SIG-M5 treated with dmso at 0.1 percent for 504 hours (cell line): ENCODE results near the gene TBC1D20.
A peak's percentile ranks its signal among the peaks of the same experiment; 100 is the strongest.

Experiments used
- DNase-seq: peaks from one replicate; lab custom pipeline; 2025; ENCODE audit not compliant: unreplicated experiment; lab: John Stamatoyannopoulos, UW

Gene TBC1D20

DNA sequence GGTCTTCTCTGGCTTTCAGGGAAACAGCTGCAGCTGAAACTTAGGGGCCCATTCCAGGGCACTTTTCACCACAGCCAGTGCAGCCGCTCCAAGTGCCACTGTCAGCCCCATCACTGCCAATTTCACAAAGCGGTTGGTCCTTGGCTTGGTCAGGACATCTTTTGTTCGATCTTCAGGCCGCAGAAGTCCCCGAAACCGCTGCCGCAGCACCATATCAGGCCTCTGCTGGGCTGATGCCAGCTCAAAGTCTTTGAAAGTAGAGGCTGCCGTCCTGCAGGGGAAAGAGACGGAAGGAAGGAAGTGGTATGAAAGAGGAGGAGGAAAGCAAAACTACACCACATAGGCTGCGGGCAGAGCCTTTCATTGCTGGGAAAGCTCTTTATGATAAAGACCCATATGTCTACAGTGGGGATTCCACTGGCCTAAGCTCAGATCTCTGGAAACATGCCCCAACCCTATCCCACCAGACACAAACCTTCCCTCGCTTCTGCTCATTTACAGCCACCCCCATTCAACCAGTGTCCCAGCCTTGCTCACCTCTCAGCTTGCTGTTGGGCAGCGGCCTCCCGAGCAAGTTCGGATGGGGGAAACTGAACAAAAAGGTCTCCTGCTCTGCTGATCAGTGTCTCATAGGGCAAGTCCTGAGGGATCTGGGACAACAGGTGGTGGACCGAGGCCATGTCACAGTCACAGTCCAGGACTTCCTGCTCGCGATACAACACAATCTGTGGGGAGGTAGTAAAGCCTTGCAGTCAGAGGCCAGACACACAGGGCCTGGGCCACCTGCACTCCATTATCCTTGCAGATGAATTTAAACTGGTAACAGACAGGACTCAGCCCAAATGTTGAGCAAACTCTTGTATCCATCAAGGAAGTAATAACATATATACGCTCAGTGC is 23.5 kb downstream of the TBC1D20 start:
- no peak for DNase-seq

DNA sequence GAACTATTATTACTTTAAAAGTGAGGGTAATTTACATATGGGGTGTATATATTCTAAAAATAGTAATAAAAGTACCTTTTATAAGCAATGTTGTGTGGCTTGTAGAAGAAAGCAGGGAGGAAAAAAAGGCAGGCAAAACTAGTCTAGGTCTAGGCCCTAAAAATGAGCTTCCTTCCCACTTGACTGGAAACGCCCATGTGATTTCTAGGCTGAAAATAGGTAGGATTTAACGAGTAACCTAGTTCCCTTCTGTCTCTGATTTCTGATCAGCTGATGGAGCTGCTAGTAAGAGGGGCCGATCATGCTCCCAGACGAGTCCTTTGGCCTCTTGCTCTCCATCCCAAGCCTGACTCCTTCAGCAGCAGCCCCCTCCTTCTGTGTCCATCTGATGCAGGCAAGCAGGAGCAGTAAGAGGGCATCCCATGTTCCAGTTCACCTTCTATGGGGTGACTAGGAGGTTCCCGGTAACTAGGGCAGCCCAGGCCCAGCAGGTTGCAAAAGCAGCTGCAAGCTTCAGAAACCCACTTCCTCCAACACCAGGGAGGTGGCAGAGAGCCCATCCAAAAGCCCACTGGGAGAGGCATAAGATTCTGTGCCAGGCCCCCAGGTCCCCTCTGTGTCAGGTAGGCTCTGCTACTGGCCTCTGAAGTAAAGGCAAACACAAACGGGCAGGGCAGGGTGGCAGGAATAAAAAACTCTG is 24.4 kb downstream of the TBC1D20 start:
- DNase-seq: no peak

DNA sequence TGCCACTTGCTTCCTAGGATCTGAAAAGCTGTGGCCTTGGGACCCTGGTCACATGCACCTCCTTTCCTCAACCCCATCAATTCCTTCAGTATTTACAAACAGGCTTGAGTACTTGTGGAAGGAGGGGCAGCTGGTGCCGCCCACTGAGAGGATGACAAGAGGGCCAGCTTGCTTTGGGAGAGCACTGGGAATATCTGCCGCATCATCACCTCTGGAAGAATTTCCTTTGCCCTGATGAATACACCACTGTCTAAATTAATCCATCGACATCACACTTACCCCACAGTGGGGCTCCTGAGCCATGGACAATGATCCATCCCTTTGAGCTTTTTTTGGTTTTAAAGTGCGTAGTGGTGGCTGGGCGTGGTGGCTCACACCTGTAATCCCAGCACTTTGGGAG is 25.9 kb downstream of the TBC1D20 start:
- DNase-seq: no peak

DNA sequence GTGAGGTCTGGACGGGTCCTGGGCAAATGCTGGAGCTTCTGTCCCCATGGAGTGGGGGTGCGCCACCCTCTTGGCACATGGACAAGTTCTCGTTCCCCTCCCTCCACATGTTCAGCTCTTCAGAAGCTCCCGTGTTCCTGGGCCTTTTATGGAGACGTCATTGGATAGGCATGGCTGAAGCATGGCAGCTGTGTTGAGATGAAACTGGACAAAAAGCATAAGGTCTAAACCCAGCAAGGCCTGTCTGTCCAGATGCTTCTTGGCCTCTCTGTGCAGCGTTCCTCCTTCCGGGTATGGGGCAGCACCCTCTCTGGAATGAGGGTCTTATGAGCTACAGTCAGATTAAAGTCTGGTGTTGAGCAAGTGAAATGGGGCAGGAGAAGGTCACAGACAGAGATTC is 26.8 kb downstream of the TBC1D20 start:
- DNase-seq: no peak

DNA sequence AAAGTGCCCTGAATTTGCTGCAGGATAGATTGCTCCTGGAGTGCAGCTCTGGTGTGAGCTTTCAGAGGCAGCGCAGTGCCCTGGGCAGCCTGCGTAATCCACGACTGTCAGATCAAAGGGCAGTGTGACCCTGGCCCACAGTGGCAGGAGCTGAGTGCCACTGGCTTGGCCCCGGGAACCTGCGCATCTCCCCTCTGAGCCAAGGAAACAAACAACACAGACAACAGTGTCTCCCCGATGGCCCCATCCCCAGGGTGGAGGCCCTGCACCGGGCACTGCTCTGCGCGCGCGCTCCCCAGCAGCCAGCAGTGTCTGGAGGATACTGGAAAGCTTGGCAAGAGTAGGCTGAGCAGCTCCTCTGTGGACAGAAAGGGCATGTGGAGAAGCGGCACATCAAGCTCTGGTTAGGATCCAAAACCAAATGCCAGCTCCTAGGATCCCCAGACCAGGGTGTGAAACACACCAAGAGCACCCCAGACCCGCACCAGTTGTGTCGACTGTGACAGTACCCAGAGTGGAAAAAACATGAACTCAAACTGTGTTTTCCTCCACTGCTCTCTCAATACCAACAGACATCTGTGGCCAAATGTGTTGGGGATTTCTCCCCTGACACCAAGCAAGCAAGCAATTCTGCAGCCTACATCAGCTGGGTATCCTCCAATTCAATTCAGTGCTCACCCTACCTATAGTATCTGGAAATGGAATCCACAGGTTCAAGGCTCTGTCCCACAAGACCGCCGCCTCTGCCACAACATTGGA is 27.5 kb downstream of the TBC1D20 start:
- DNase-seq: no peak

DNA sequence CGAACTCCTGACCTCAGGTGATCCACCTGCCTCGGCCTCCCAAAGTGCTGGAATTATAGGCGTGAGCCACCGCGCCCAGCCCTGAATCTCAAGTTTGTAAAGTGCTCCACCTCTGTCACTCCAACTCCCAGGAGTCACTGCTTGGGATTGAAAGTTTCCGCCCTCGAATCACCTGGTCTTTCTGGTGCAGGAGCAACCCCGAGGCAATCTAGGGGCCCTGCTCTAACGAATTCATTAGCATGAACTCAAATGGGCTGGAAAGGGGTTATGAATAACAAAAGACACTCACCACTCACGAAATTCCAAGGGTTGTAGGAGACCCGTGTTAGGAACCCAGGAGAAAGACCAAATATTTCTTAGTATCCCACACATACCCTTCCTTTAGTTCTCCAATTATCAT is 28.1 kb downstream of the TBC1D20 start:
- DNase-seq: no peak

DNA sequence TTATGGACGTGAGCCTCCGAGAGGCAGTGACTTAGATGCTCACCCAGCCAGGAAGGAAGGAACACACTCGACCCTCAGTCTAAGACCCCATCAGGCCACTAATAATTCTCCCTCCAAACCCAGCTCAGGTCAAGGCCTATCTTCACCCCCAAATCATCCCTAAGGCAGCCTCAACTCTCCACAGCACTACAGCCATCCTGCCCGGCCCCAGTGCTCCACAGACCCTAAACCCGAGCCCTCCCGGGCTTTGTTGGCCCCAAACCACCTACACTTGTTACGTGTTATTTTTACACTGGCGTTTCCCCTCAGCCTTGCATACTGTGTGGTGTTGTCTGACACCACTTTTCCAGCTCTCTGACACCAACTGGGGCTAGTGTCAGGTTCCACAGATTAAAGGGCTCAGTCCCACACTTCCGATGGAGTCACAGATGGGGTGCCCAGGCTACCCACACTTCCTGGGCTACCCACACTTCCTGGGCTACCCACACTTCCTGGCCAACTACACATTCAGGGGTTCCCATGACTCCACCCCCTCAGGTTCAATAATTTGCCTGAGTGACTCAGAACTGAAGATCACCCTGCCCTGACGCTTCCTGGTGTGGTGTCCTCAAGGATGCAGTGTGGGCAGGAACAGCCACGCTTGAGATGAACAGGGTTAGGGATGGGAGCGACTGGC is 28.9 kb downstream of the TBC1D20 start:
- no peak for DNase-seq

DNA sequence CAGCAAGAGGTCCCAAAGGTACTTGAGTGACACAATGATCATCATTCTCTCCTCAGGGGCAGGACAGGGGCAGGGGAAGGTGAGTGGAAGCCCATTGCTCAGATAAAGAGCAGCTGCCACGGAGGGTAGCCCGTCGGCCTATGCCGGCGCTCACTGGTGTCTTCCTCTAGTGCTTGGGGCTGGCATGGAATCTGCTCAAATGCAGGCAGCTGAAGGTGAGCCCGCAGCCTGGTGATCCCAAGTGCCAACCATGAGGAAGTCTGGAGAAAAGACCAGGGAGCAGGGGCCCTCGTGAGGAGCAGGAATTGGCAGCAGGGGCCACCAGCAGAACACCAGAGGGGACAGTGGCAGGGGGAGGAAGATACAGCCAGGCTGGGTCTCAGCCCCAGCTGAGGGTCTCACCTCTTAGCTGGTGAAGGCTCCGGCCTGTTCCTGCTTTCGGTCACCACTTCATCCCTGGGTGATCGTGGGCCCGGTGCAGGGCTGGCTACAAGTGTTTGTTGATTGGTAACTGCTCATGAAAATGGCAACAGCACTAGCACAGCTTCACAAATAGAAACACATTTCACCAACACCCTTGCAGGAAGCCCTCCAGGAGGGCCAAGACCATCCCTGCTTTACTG is 29.5 kb downstream of the TBC1D20 start:
- DNase-seq: no peak

DNA sequence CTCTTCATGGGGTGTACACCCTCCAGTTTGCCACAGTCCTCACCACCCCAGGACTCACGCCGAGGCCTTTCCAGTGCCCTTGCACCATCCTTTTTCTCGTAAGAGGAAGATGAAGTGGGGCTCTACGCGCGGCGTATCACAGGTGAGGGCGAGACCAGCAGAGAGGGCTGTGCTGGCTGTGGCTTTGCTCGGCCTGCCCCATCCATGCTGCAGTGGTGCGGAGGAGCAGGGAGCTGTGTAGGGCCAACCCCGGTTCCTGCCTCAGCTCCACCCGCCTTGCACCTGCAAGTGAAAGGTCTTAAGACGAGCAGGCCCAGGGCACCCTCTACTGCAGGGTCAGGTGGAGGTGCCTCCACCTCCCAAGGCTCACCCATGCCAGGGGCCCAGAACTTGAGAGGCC is 30.1 kb downstream of the TBC1D20 start:
- DNase-seq: no peak

DNA sequence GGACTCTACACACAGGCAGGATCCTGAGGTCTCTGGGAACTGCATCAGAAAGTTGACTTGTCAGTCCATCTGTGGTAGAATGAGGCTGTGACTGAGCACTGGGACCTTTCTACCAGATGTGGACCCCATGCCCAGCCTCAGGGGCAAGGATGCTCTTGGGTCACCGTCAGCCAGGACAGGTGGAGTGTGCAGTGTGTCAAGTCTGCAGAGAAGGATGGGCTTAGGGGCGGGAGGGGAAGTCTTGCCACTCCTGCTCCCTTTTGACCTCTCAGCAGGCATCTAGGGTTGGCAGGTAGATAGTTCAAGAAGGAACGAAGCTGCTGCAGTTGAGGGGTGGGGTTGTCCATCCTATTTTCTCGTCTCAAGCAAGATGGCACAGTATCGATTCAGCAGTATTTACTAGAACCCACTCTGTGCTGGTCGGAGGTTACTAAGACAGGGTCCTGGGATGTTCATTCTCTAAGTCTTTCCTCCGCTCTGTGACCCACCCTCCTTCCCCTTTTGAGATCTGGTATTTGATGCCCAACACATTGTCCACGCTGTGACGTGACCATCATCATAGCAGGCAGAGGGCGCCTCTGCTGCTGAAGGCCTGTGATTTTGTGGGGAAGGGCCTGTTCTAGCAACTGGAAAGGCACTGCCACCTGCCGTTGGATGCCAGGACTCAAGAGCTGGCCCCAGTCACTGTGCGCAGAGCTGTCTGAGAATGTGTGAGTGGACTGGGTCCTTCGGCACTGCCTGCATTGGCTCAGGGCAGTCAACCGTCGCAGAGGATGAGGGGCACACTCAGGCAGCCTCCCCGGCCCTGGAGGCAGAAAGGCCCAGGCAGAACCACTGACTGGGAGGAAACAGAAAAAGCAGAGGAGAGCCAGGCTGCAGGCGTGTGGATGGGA is 31.1 kb downstream of the TBC1D20 start:
- DNase-seq: peak; percentile 70

DNA sequence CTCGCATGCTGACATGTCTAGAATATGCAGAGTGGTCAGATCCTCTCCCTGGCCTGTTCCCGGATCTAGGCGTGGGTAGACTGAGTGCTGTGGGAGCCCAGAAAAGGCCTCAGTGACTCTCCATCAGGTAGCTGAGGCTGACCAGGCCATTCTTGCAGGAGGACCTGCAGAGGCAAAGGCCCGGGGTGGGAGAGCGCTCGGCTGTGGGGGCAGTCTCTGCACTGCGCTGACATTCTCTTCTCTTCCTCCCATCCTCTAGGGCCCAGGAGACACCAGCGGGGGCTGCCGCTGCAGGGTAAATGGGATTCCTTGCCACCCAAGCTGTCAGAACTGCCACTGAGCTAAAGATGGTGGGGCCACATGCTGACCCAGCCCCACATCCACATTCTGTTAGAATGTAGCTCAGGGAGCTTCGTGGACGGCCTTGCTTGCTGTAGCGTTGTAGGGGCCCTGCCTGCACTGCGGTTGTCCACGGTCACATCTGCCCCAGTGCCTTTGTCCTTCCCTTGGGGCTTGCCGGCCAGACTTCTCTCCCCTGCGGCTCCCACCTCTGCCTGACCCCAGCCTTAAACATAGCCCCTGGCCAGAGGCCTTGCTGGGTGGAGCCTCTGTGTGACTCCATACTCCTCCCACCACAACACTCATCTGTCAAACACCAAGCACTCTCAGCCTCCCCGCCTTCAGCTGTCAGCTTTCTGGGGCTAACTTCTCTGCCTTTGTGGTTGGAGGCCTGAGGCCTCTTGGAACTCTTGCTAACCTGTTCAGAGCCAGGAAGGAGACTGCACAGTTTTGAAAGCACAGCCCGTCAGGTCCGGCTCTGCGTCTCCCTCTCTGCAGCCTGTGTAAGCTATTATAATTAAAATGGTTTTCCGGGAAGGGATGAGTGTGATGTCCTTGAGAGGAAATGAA is 32.0 kb downstream of the TBC1D20 start:
- no peak for DNase-seq

DNA sequence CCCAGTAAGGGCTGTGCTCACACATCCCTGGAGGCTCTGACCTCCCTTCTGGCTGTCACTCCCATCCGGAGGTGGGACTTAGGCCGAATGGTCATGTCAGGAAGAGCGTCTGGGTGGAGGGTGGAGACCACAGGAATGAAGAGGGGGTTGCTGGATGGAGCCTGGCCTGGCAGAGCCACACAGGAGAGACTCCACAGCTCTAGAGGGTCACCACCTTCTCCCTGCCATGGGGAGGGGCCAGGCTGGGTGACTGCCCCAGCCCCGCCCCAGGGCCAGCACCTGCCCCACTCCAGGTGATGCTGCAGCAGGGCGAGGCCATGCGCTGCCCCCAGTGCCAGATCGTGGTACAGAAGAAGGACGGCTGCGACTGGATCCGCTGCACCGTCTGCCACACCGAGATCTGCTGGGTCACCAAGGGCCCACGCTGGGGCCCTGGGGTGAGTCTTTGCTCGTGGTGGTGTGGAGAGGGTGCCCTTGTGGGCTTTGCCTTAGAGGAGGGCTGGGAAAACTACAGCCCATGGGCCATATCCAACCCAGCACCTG is 33.6 kb downstream of the TBC1D20 start:
- no peak for DNase-seq

DNA sequence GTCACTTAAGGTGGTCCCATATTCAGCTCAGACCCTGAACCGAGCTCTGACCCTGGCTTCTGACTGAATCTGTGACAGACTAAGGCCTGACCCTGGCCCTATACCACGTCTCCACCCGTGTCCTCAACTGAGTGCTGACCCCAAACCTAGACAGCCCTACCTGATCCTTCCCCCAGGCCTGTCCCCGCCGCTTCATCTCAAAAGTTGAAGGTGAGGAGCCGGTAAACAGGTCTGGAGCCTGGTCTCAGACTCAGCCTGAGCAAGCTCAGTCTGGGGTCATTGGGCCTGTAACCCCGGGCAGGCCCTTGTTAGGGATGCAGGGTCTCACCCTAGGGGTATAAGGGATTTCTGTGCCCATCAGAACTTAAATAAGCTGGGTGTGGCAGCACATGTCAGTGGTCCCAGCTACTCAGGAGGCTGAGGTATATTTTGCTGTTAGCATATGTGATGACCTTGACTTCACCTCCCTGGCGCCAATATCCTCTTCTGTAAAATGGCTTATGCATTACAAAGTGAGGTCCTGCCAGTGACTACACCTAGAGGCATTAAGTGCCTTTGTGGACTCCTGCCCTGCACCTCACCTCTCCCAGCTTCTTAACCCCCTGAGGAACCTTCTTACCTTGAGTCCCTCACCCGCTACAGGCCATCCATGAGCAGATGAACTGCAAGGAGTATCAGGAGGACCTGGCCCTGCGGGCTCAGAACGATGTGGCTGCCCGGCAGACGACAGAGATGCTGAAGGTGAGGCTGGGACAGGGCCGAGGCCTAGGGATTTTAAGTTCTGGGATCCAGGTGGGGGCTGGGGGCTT is 34.3 kb downstream of the TBC1D20 start:
- no peak for DNase-seq

DNA sequence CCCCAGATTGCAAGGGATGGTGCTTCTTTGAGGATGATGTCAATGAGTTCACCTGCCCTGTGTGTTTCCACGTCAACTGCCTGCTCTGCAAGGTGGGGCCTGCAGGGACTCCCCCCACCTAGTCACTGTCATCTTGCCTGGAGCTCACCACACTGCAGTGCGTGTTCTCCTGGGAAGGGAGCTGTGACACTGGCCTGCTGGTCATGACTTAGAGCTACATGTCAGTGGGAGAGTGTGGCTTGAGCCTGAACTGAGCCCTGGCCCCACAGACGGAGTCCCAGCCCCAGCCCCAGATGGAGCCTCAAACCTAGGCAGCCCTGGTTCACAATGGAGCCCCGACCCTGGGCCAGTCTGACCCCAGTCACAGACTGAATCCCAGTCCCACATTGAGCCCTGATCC is 34.9 kb downstream of the TBC1D20 start:
- DNase-seq: no peak

DNA sequence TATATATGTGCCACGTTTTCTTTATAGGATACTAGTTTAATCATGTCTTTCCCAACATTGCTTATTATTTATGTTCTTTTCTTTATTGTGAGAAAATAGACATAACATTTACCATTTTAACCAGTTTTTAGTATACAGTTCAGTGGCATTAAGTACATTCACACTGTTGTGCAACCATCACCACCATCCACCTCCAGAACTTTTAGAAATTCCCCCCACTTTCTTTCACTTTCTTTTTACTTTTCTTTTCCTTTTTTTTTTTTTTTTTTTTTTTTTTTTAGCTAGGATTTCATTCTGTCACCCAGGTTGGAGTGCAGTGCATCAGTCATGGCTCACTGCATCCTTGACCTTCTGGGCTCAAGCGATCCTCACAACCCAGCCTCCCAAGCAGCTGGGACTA is 35.8 kb downstream of the TBC1D20 start:
- DNase-seq: no peak

DNA sequence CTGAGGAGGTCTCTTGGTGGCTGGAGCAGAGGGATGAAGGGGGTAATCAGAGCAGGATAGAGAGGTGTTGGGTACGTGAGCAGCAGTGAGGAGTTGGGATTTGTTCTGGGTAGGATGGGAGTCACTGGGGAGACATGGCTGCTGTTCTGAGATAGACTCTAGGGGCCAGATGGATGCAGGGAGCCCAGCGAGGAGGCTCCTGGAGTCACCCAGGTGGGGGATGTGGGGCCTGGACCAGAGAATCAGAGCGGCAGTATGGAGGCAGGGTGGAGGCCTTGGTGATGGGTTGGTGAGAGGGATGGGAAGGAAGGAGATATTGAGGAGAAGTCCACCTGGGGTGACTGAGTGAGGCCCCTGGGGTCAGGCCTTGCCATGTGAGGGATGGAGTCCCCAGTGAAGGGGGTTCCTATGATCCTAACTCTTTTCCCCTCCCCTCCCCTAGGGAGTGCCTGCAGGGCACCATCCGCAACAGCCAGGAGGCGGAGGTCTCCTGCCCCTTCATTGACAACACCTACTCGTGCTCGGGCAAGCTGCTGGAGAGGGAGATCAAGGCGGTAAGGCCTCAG is 40.6 kb downstream of the TBC1D20 start:
- DNase-seq: no peak
